ENCODE data around the gene ARID1B.
"Not testable (repeated sequence)": the region's sequence is repeated elsewhere in the genome, so short reads cannot be mapped to it uniquely, and the experiment has no call there.

Gene ARID1B

GRCh38 chr6:156980948-156981347, 203.8 kb downstream of the ARID1B start:
- no peak for DNase-seq (ENCODE audit: extremely low read depth in 1 of 2, low read depth in 1 of 2)

- no peak for DNase-seq (ENCODE audit: extremely low read depth in 1 of 2, low read depth in 1 of 2)
Observed at GRCh38 chr6:156982168-156982567, 205.0 kb downstream of the ARID1B start.

DNA sequence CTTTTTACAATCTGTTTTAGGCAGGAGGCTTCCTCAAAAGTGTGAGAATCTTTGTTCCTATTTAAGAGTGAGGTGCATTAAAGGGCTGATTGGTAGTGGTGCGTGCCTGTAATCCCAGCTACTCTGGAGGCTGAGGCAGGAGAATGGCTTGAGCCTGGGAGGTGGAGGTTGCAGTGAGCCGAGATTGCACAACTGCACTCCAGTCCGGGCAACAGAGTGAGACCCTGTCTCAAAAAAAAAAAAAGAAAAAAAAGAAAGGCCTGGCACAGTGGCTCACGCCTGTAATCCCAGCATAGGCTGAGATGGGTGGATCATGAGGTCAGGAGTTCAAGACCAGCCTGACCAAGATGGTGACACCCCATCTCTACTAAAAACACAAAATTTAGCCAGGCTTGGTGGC, 205.7 kb downstream of the ARID1B start:
- DNase-seq (ENCODE audit: extremely low read depth in 1 of 2, low read depth in 1 of 2), result not testable (repeated sequence)

DNA sequence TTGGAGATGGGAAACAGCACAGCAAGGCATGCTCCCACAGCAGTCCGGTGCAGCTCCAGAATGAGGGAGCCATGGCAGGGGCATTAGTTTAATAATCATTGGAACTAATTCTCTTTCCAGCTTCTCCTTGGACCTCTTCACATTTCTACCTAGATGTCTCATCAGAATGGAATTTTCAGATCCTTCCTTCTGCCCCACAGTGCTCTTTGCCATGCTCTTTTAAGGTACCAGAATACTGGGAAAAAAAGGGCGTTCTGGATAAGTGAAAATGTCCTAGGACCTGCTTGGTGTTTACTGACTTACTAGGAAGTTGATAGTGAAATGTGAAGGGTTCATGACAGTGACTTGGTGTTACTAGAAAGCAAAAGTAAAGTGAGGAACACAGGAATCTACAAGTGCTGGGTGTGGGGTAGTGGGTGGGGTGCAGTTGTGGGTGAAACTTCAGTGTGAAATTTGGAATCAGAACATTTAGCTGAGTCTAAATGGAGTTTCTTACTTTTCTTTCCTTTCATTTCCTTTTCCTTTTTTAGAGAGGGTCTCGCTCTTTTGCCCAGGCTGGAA, 207.1 kb downstream of the ARID1B start:
- DNase-seq (ENCODE audit: extremely low read depth in 1 of 2, low read depth in 1 of 2), result no peak

DNA sequence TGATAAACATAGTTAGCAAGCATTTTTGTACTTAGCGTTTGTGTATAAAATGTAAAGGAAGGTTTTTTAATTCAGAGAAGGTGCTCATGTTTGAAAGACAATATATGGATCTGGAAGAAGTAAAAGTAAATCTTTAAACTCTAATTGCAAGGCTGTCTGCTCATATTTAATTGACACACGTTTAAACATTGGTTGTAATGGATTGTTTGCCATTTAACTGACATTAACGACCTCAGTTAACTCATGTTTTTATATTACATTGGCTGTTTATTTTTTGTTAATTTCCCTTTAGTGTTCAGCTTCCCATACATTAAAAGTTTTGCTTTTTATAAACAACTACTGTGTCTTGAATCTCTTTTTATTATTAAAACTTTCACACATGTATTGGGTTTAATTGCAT, 208.1 kb downstream of the ARID1B start:
- no peak for DNase-seq (ENCODE audit: extremely low read depth in 1 of 2, low read depth in 1 of 2)

- DNase-seq (ENCODE audit: extremely low read depth in 1 of 2, low read depth in 1 of 2), result no peak
Observed at GRCh38 chr6:156988276-156989158, 211.3 kb downstream of the ARID1B start.

GRCh38 chr6:156989159-156989806, 212.1 kb downstream of the ARID1B start:
- no peak for DNase-seq (ENCODE audit: extremely low read depth in 1 of 2, low read depth in 1 of 2)

DNA sequence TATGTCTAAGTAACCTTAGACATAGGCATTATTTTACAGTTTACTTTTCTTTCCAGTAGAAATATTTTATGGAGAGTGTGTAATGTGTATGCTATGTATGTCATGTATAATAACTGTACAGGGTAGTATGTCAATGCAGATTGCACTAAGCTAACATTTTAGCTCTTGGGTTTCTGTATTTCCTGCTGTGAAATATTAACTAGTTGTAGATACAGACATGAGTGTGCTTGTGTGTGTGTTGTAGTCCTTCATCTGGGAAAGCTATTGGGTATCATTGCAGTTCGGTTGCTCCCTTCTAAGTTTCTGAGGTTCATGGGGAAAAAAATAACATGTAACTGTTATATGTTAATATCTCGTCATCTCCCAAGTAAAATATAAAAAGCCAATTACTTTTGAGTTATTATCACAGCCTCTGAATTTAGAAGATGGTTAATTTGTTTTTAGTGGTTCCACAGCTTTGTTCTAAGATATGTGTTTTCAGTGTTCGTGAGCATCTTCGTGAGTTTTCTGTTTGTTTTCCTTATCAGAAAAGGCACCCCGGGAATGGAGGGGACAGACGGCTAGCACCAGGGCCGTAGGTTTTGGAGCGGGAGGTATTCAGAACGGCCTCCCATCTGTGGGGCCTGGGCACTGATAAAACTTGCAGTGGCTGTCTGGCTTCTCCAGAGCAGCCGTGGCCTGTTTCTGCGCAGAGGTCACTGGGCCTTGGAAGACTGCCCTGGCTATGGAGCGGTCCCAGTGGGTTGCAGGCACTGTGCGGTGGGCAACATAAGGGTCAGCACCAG, 215.0 kb downstream of the ARID1B start:
- DNase-seq (ENCODE audit: extremely low read depth in 1 of 2, low read depth in 1 of 2), result no peak

GRCh38 chr6:156993713-156994112, 216.5 kb downstream of the ARID1B start:
- DNase-seq (ENCODE audit: extremely low read depth in 1 of 2, low read depth in 1 of 2), result no peak

DNA sequence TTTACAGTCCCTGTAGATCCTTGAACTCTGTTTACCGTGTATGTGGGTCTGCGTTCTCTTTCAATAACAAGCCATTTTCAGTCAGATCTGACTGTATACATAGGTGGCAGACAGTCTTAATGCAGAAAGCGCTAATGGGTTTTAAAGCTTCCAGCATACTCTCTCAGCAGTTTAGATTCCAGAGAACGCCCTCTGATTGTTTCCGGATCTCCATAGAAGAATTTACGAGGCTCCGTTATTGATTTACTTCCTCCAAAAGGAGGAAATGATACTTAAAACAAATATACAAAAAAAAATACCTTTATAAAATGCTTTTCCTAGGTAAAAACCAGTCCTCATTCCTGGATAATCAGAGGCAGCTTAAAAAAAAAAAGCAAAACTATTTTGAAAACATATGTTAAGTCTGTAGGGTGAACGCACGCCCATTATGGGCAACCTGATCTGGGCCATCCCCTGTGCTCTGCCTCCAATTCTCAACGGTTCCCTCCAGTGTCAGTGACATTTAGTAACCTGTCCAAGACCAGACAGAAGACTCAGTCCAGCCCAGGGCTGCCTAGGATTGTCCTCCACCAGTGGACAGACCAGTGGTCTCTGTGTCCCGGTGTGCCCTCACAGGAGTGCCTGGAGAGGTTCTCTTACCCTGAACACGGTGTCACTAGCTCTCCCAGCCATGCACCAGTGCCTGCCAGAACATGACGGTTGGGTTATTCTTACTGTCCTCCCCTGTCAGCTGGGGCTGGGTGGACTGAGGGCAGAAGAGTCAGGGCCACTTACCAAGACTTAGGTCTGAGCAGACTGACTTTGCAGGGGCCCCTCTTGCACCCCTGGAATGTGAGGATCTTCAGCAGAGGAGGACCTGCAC, 217.3 kb downstream of the ARID1B start:
- no peak for DNase-seq (ENCODE audit: extremely low read depth in 1 of 2, low read depth in 1 of 2)

DNA sequence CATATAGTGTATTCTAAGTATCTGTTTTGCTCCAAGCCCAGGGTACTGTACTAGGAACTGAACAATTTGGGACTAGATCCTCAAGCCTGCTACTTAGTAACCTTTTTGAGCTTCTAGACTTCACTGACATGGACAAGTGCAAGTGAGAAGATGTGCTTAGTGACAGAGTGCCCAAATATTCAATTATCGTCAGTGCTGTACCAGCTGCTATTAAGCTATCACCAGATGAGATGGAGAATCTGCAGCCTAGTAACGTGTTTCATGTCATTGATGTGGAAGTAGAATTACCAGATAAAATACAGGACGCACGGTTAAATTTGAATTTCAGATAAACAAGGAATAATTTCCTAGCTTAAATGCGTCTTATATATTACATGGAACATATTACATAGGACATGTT, 218.3 kb downstream of the ARID1B start:
- DNase-seq (ENCODE audit: extremely low read depth in 1 of 2, low read depth in 1 of 2), result no peak

- DNase-seq (ENCODE audit: extremely low read depth in 1 of 2, low read depth in 1 of 2), result no peak
Observed at GRCh38 chr6:156996265-156996664, 219.1 kb downstream of the ARID1B start.

- DNase-seq (ENCODE audit: extremely low read depth in 1 of 2, low read depth in 1 of 2), result no peak
Observed at GRCh38 chr6:156998794-156999330, 221.7 kb downstream of the ARID1B start.

DNA sequence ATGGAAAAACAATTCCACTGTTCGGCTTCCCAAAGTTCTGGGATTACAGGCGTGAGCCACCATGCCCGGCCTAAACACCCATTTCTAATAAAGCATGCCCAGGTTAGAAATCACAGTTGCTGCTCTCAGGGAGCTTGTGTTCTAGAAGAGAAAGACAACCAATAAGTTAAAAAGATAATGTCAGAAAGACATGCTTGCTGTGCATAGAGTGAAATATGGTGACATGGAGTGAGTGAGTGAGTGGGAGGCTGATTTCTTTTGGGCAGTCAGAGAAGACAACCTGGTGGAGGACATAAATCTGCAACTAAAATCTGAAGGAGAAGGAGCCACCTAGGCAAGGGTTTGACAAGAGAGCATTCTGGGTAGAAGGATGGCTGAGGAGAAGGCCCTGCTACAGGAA, 222.6 kb downstream of the ARID1B start:
- no peak for DNase-seq (ENCODE audit: extremely low read depth in 1 of 2, low read depth in 1 of 2)

DNA sequence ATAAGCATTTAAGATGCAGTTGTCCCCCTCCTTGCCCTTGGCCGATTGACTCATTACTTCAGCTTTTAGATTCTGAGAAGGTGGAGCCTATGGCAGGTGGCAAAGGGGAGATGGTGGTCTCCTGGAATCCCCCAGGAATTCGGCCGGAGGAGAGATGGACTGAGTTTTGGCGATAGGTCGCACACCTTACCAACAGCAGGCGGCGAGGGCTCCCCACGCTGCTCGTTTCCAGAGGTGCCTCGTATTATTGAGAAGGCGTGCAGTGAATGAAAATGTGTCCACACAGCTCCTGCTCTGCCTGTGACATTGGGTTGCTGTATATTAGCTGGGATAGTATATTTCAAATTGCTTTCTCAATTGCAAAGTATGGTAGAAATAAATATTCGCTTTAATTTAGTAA, 224.5 kb downstream of the ARID1B start:
- DNase-seq (ENCODE audit: extremely low read depth in 1 of 2, low read depth in 1 of 2), result no peak

DNA sequence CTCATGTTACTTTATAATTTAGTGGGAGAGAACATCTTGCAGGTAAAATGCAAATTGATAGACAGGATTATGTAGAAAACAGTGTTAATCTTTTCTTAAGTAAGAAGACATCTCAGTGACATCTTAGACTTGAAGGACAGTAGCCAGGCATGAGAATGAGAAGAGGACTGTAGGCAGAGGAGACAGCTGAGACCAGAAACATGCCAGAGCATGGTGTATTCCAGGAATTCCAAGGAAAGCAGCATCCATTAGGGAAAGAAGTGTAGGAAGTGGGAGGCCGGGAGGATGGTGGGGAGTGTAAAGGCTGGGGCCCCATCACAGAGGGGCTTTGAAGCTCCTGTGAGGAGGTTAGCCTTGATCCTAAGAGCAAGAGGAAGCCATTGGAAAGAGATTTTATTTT, 225.6 kb downstream of the ARID1B start:
- no peak for DNase-seq (ENCODE audit: extremely low read depth in 1 of 2, low read depth in 1 of 2)

DNA sequence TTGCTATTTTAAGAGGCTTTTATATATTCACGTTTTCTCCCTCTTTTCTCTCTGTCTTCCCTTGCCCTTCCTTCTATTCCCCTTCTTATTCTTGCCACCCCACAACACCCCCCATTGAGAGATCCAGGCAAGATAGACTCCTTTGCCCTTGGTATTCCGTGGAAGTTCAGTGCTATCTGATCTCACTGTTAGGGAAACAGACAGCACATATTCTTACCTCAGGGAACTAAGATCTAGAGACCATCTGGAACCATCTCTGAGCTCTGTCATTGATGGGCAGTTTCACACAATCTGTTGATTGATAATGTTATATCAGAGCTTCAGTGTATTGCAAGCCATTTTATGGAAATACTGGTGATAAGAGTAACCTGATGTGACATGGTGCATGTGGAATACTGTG, 228.8 kb downstream of the ARID1B start:
- DNase-seq (ENCODE audit: extremely low read depth in 1 of 2, low read depth in 1 of 2), result no peak

- no peak for DNase-seq (ENCODE audit: extremely low read depth in 1 of 2, low read depth in 1 of 2)
Observed at GRCh38 chr6:157008568-157008967, 231.4 kb downstream of the ARID1B start.

DNA sequence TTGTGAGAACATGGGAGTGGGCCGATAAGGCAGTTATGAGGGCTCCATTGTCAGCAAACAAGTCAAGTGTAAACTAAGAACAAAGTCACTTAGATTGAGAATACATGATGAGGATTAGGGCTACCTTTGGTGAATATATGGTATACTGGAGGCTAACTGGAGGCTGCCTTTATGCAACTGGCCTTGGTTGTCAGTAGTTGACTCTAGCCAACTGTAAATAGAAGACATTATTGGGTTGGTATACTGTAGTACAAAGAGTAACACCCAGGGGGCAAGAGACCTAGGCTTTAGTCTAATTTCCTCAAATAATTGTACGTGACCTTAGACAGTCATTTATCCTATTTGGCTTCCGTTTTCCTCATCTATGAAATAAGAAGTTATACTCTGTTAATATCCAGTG, 235.2 kb downstream of the ARID1B start:
- DNase-seq (ENCODE audit: extremely low read depth in 1 of 2, low read depth in 1 of 2), result no peak

DNA sequence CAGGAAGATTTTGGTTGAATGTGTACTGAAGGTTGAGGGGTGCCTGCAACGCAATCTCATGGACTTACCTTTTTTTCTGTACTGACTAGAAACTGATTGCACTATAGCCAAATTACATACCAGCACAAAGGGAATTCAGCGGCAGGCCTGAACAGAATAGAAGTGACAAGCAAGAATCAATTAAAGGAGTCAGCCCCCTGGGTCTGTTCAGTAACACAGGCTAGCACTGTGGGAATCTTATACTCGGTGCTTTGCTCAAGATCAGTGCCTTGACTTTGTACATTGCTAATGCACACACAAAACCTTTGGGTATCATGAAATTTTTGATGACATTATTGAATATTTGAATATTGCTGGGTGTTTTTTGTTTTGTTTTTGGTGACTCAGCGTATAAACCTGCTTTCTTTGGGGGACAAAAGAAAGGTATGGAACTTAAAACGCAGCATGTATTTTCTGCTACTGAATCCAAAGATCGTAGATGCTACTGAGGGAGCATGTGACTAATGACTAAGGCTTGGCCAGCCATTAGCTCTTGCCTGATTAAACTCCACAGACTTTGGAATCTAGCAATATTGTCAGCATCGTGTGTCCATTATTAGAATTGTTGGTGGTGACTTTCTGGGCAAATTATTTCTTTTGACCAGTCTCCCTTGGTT, 236.6 kb downstream of the ARID1B start:
- DNase-seq (ENCODE audit: extremely low read depth in 1 of 2, low read depth in 1 of 2), result no peak
